GM23338 (cell line): Measurements from ENCODE around the gene MIR17HG.

Source experiments
- CREB1 ChIP-seq: fragments of 250-450 bp; sonication (Bioruptor Pico); IDR thresholded peaks from 2 replicates; pipeline ENCODE4 v1.5.0; 2020; ENCODE audit warnings: low read depth, mild to moderate bottlenecking, moderate library complexity
- CTCF ChIP-seq, 2 experiments: fragments of 200-600 bp in 1 of 2; sonication (generic) in 1 of 2; conservative IDR thresholded peaks; 2 replicates each; pipeline versions ENCODE4 v1.5.1 to v1.6.1; 2016 to 2017; ENCODE audit warnings: antibody characterized with exemption in 2 of 2, low read depth in 2 of 2, mild to moderate bottlenecking in 2 of 2, moderate library complexity in 1 of 2
- EZH2 ChIP-seq: fragments of 200-600 bp; sonication (generic); IDR thresholded peaks from one replicate; pipeline ENCODE4 v1.8.0; 2017; ENCODE audit warnings: antibody characterized with exemption, mild to moderate bottlenecking, low read depth; ENCODE audit not compliant: unreplicated experiment
- EZH2phosphoT487 ChIP-seq: fragments of 200-600 bp; sonication (generic); IDR thresholded peaks from one replicate; pipeline ENCODE4 v1.8.1; 2018; ENCODE audit warnings: antibody characterized with exemption; ENCODE audit not compliant: unreplicated experiment
- JUNB ChIP-seq: IDR thresholded peaks from one replicate; pipeline ENCODE4 v1.6.1; 2016; ENCODE audit warnings: antibody characterized with exemption; ENCODE audit not compliant: unreplicated experiment
- POLR2AphosphoS5 ChIP-seq: IDR thresholded peaks from 2 replicates; pipeline ENCODE4 v1.6.1; 2016; ENCODE audit warnings: antibody characterized with exemption, low read depth
- REST ChIP-seq: IDR thresholded peaks from one replicate; pipeline ENCODE4 v1.6.1; 2018; ENCODE audit warnings: antibody characterized with exemption; ENCODE audit not compliant: unreplicated experiment
- ZNF114 ChIP-seq: fragments of 250-450 bp; sonication (Bioruptor Pico); IDR thresholded peaks from 2 replicates; pipeline ENCODE4 v1.5.0; 2020; ENCODE audit warnings: mild to moderate bottlenecking, moderate library complexity

DNA sequence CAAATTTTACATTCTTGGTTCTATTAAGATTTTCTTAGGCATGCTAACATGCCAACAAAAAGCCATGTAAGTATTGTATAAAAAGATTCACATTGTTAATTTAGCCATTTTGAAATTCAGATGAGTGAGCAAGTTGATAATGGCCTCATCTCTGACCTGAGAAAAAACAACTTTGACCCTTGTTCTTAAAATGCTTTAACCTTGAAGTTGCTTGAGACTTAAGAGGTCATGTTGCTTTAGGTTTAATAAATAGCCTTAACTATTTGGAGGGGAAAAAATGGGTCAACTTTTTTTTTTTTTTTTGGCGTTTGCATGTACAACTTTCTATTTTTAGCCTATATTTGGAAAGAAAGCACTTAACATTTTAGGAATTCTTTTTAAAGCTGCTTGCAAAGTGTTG, 6.0 kb downstream of the MIR17HG start:
- TF ChIP-seq EZH2 (no peak), REST (no peak), CTCF (conservative IDR thresholded peaks at IDR 0.05; ENCODE audit: low read depth in 2 of 2) (no peak), ZNF114 (CRISPR knock-in tag) (no peak), EZH2phosphoT487 (no peak), POLR2AphosphoS5 (no peak), JUNB (no peak), CREB1 (CRISPR knock-in tag) (no peak)
